Panc1 (cell line): ENCODE results near the gene SIVA1. TPM values are rescaled to one million over a fixed set of nuclear protein-coding genes. Genes with fewer than 3 reads are reported as not detected.

ENCODE experiments used
- ATAC-seq: fragments of 200-7000 bp; cut with Tn5 transposase; 2 replicates; pipeline ENCODE4 v1.9.1; 2020; ENCODE audit warnings: mild to moderate bottlenecking, moderate library complexity
- BruUV-seq: library from RNA; stranded (reverse); fragments of 400-500 nt; replicated peaks from 2 replicates; lab custom pipeline; 2021; lab: Mats Ljungman, UMichigan
- CTCF ChIA-PET: fragments of 300-600 bp; sonication (Branson Sonifier 250); formaldehyde crosslinking; loops from one replicate; lab custom pipeline; 2022; ENCODE audit warnings: antibody characterized with exemption; lab: Charles Lee
- POLR2A ChIA-PET: fragments of 300-600 bp; sonication (Branson Sonifier 250); formaldehyde crosslinking; loops from one replicate; lab custom pipeline; 2022; ENCODE audit warnings: antibody characterized with exemption; lab: Charles Lee
- DNase-seq: peaks from one replicate; pipeline ENCODE4 v3.0.0-alpha.2; 2010; ENCODE audit warnings: low read depth, low spot score
- H3K27ac ChIP-seq: 2 replicates; pipeline ENCODE4 v1.5.1; 2011; ENCODE audit warnings: mild to moderate bottlenecking, low read length, inconsistent platforms
- H3K27me3 ChIP-seq: fragments of 200-500 bp; sonication (Bioruptor generic); 2 replicates; pipeline ENCODE4 v1.6.0; 2014; ENCODE audit warnings: low read length, inconsistent platforms; ENCODE audit not compliant: control insufficient read depth, insufficient read depth
- H3K36me3 ChIP-seq: fragments of 200-500 bp; sonication (Bioruptor generic); 2 replicates; pipeline ENCODE4 v1.5.1; 2014; ENCODE audit warnings: inconsistent platforms, mild to moderate bottlenecking, low read length, moderate library complexity; ENCODE audit not compliant: control insufficient read depth, insufficient read depth
- H3K4me1 ChIP-seq: 2 replicates; pipeline ENCODE4 v1.5.1; 2011; ENCODE audit warnings: inconsistent platforms, mild to moderate bottlenecking, low read length, moderate library complexity; ENCODE audit not compliant: control insufficient read depth, insufficient read depth
- H3K4me3 ChIP-seq, 2 experiments: 2 replicates each; pipeline ENCODE4 v1.5.1; 2011 to 2012; ENCODE audit warnings: low read depth in 2 of 2, low read length in 2 of 2, mild to moderate bottlenecking in 2 of 2, inconsistent platforms in 1 of 2, moderate library complexity in 1 of 2
- H3K9me3 ChIP-seq: fragments of 200-500 bp; sonication (Bioruptor generic); 2 replicates; pipeline ENCODE4 v1.5.1; 2014; ENCODE audit warnings: low read depth, mild to moderate bottlenecking, inconsistent platforms, low read length, moderate library complexity; ENCODE audit not compliant: control insufficient read depth, insufficient read depth
- POLR2AphosphoS5 ChIP-seq: IDR thresholded peaks from 2 replicates; pipeline ENCODE4 v1.6.1; 2012; ENCODE audit warnings: mild to moderate bottlenecking, low read depth, low read length, moderate library complexity
- SIN3A ChIP-seq: IDR thresholded peaks from 2 replicates; pipeline ENCODE4 v1.6.1; 2012; ENCODE audit warnings: low read depth, mild to moderate bottlenecking, low read length, moderate library complexity, borderline replicate concordance; ENCODE audit not compliant: insufficient read depth
- TCF7L2 ChIP-seq: IDR thresholded peaks from 2 replicates; pipeline ENCODE4 v1.6.1; 2011; ENCODE audit warnings: mild to moderate bottlenecking, low read depth, low read length, inconsistent platforms
- in situ Hi-C: cut with HindIII; loops from 2 replicates; pipeline ENCODE4 v1.10.0; 2016; ENCODE audit warnings: low sequenced_read_pairs, low pct_unique_long_range_greater_than_20kb
- intact Hi-C: fragments of 100-400 bp; cut with micrococcal nuclease; formaldehyde crosslinking; loops from one replicate; pipeline ENCODE4 v1.10.0; 2022; ENCODE audit not compliant: unreplicated experiment
- total RNA-seq: library from RNA; stranded (reverse); gene quantifications from one replicate; pipeline ENCODE4 v1.2.1, GENCODE V29; 2021; ENCODE audit not compliant: unreplicated experiment
- TF ChIP-seq, protein P1 (sequence below), 2 experiments: IDR thresholded peaks; 2 replicates each; pipeline ENCODE4 v1.6.1; 2011 to 2012; ENCODE audit warnings: low read depth in 2 of 2, control low read depth in 1 of 2, low read length in 1 of 2, mild to moderate bottlenecking in 1 of 2, moderate library complexity in 1 of 2; ENCODE audit not compliant: insufficient read depth in 1 of 2
- TF ChIP-seq, protein P2 (sequence below): fragments of 450-650 bp; IDR thresholded peaks from 2 replicates; pipeline ENCODE4 v1.5.1; 2017; ENCODE audit warnings: mild to moderate bottlenecking

The SIVA1 gene
- total RNA-seq, 1 experiment from 2014 or later: 100 TPM

DNA sequence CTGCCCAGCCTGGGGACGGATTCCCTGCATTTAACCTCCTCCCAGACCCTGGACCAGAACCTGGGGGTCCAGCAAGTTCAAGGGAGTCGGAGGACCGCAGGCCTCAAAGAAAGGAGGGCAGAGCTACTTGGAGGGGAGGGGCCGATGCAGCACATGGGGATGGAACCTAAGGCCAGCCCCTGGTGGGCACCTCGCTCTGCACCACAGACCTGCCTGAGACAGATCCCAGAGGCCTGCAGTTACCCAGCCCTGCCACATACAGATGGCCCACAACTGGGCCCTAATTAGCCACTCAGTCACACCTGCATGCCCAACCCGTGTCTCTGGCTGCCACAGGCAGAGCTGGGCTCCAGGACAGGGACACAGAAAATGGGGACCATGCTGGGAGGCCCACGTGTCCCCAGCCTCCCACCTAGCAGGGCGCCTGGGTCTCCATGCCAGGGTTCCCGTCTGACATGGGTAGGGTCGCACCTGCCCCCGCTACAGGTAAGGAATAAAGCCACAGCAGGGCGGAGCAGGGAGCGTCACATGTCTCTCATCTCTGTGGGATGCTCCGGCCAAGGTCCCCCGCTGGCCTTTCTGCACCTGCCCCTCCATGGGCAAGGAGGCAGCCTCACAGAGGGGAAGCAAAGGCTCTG, 25.9 kb downstream of the SIVA1 start:
- intact Hi-C loops: no loop called here
- in situ Hi-C loops: no loop called here
- no peaks in the 10 kb centered on the region; the same call in 1 of the 2 replicates for H3K36me3 ChIP-seq
- TF ChIP-seq, protein P1, sequence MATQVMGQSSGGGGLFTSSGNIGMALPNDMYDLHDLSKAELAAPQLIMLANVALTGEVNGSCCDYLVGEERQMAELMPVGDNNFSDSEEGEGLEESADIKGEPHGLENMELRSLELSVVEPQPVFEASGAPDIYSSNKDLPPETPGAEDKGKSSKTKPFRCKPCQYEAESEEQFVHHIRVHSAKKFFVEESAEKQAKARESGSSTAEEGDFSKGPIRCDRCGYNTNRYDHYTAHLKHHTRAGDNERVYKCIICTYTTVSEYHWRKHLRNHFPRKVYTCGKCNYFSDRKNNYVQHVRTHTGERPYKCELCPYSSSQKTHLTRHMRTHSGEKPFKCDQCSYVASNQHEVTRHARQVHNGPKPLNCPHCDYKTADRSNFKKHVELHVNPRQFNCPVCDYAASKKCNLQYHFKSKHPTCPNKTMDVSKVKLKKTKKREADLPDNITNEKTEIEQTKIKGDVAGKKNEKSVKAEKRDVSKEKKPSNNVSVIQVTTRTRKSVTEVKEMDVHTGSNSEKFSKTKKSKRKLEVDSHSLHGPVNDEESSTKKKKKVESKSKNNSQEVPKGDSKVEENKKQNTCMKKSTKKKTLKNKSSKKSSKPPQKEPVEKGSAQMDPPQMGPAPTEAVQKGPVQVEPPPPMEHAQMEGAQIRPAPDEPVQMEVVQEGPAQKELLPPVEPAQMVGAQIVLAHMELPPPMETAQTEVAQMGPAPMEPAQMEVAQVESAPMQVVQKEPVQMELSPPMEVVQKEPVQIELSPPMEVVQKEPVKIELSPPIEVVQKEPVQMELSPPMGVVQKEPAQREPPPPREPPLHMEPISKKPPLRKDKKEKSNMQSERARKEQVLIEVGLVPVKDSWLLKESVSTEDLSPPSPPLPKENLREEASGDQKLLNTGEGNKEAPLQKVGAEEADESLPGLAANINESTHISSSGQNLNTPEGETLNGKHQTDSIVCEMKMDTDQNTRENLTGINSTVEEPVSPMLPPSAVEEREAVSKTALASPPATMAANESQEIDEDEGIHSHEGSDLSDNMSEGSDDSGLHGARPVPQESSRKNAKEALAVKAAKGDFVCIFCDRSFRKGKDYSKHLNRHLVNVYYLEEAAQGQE (IDR thresholded peaks at IDR 0.05; ENCODE audit: insufficient read depth in 1 of 2, low read depth in 2 of 2, low read length in 1 of 2): no peak
- TF ChIP-seq SIN3A (no peak), TCF7L2 (no peak), POLR2AphosphoS5 (no peak)
- TF ChIP-seq, protein P2, sequence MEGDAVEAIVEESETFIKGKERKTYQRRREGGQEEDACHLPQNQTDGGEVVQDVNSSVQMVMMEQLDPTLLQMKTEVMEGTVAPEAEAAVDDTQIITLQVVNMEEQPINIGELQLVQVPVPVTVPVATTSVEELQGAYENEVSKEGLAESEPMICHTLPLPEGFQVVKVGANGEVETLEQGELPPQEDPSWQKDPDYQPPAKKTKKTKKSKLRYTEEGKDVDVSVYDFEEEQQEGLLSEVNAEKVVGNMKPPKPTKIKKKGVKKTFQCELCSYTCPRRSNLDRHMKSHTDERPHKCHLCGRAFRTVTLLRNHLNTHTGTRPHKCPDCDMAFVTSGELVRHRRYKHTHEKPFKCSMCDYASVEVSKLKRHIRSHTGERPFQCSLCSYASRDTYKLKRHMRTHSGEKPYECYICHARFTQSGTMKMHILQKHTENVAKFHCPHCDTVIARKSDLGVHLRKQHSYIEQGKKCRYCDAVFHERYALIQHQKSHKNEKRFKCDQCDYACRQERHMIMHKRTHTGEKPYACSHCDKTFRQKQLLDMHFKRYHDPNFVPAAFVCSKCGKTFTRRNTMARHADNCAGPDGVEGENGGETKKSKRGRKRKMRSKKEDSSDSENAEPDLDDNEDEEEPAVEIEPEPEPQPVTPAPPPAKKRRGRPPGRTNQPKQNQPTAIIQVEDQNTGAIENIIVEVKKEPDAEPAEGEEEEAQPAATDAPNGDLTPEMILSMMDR: no peak
- ChIA-PET CTCF (no interaction called here), POLR2A (no interaction called here)
- no TSS peak for BruUV-seq
- H3K27me3 ChIP-seq: no peaks in the 10 kb centered on the region
- no peak overlapping the region for H3K4me3 ChIP-seq
- H3K9me3 ChIP-seq: no peaks in the 10 kb centered on the region
- DNase-seq (no peak), ATAC-seq (peak; percentile 44; the same call in 1 of the 2 replicates)
- H3K4me1 ChIP-seq: no peaks in the 10 kb centered on the region
- H3K27ac ChIP-seq: no peak overlapping the region

DNA sequence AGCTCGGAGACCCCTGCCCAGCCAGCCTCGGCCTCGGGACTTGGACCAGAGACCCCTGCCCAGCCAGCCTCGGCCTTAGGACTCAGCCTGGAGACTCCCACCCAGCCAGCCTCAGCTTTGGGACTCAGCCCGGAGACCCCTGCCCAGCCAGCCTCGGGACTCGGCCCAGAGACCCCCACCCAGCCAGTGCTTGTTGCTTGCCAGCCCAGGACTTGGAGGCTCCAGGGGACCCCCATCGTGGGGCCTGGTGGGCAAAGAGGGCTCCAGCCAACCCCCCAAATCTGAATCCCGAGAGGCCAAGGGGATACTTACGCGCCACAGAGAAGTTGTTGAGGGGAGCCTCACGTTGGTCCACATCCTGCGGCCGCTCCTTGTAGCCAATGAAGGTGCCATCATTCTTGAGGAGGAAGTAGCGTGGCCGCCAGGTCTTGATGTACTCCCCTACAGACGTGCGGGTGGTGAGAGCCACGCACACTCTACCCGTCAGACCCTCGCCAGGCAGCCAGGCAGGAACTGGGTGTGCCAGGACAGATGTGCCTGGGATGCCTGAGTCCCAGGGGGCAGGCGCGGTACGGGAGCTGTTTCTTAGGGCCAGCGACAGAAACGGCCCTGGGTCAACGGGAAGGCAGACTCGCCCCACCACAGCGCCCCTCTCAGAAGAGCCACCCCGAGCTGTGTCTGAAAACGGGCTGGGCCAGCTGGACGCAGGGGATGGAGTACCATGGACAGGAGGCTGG, 27.0 kb downstream of the SIVA1 start:
- in situ Hi-C loops (no loop called here), intact Hi-C loops (no loop called here)
- CTCF ChIA-PET: interaction anchor here (1.1 kb wide), 1 partner anchor 9 kb away, joined by 3 read pairs; no protein-coding TSS in a partner anchor
- H3K4me1 ChIP-seq: no peaks in the 10 kb centered on the region
- no peaks in the 10 kb centered on the region for H3K9me3 ChIP-seq
- no peak overlapping the region for H3K4me3 ChIP-seq
- TF ChIP-seq POLR2AphosphoS5: no peak
- no peak for TF ChIP-seq SIN3A
- POLR2A ChIA-PET: no interaction called here
- DNase-seq (no peak), ATAC-seq (no peak)
- BruUV-seq: no TSS peak
- H3K27me3 ChIP-seq: no peaks in the 10 kb centered on the region
- H3K27ac ChIP-seq: no peak overlapping the region
- no peaks in the 10 kb centered on the region; the same call in 1 of the 2 replicates for H3K36me3 ChIP-seq
